NT2/D1 (cell line): ENCODE data around the gene SUCLG2.

Experiments used
- SUZ12 ChIP-seq: IDR thresholded peaks from 2 replicates; pipeline ENCODE4 v1.6.1; 2011; ENCODE audit not compliant: insufficient read length, insufficient read depth; ENCODE audit errors: extremely low read depth
- YY1 ChIP-seq: IDR thresholded peaks from 2 replicates; pipeline ENCODE4 v1.6.1; 2011; ENCODE audit not compliant: insufficient read length, insufficient read depth
- ZNF274 ChIP-seq: IDR thresholded peaks from 2 replicates; pipeline ENCODE4 v1.6.1; 2011; ENCODE audit warnings: mild to moderate bottlenecking, low read depth, low read length

DNA sequence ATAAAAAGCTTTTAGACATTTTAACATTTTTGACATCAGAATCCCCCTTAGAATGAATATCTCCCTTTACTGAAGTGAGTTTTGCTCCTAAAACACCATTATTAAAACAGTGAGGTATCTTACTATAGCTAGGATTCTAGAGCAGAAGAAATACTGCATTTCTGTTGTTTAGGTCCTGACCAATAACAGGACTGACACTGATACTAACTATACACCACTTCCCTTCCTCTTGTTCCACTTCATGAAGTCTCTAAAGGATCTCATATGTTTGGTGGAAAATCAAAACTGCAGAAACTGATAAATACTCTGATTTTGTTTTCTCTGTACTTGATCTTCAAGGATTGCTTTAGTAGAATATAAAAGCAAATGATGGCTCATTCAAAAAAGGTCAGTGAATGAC is 230.7 kb downstream of the SUCLG2 start:
- TF ChIP-seq YY1 (no peak), ZNF274 (no peak), SUZ12 (no peak)
